ENCODE measurements around the gene TTC39A. TPM values are rescaled to one million over a fixed set of nuclear protein-coding genes. Genes with fewer than 3 reads are reported as not detected.
A peak's percentile ranks its signal among the peaks of the same experiment; 100 is the strongest.

TTC39A gene
- total RNA-seq, 4 donors from 2014 or later = 12.2 to 16.5 (median 15.3) TPM

GRCh38 chr1:51305371-51305823, 25.0 kb downstream of the TTC39A start:
- TF ChIP-seq CTCF (IDR thresholded peaks at IDR 0.05) (no peak), POLR2A (IDR thresholded peaks at IDR 0.05) (no peak)
- no peak for DNase-seq (ENCODE audit: low spot score in 2 of 2)
- WGBS, 2 donors = 62 to 79% methylated on average over 4 of the region's 4 CpGs
- intact Hi-C loops (cut with DNase I; ENCODE audit: low total_unique reads) = no loop called here
- no peak overlapping the region for H3K4me3 ChIP-seq (ENCODE audit: low read depth, poor library complexity, severe bottlenecking)

- TF ChIP-seq CTCF (IDR thresholded peaks at IDR 0.05) (no peak), POLR2A (IDR thresholded peaks at IDR 0.05) (no peak)
- WGBS, 2 donors = 24 to 26% methylated on average over 1 of the region's 1 CpG
- H3K4me3 ChIP-seq (ENCODE audit: low read depth, poor library complexity, severe bottlenecking) = no peak overlapping the region
- intact Hi-C loops (cut with DNase I; ENCODE audit: low total_unique reads) = no loop called here
- no peak for DNase-seq (ENCODE audit: low spot score in 2 of 2)
Measured at GRCh38 chr1:51304360-51304759, 26.0 kb downstream of the TTC39A start.

- WGBS, 2 donors = 55 to 60% methylated on average over 8 of the region's 8 CpGs
- DNase-seq (ENCODE audit: low spot score in 2 of 2) = no peak
- no peak overlapping the region for H3K4me3 ChIP-seq (ENCODE audit: low read depth, poor library complexity, severe bottlenecking)
- intact Hi-C loops (cut with DNase I; ENCODE audit: low total_unique reads) = no loop called here
- no peak for TF ChIP-seq POLR2A (IDR thresholded peaks at IDR 0.05)
- no peak for TF ChIP-seq CTCF (IDR thresholded peaks at IDR 0.05)
Measured at GRCh38 chr1:51303751-51304251, 26.6 kb downstream of the TTC39A start.

GRCh38 chr1:51303315-51303714, 27.0 kb downstream of the TTC39A start:
- TF ChIP-seq POLR2A (IDR thresholded peaks at IDR 0.05) = no peak
- no peak for TF ChIP-seq CTCF (IDR thresholded peaks at IDR 0.05)
- H3K4me3 ChIP-seq (ENCODE audit: low read depth, poor library complexity, severe bottlenecking) = no peak overlapping the region
- no peak for DNase-seq (ENCODE audit: low spot score in 2 of 2)
- WGBS, 2 donors = 89 to 95% methylated on average over 3 to 6 of the region's 6 CpGs
- intact Hi-C loops (cut with DNase I; ENCODE audit: low total_unique reads) = no loop called here

GRCh38 chr1:51302746-51303145, 27.6 kb downstream of the TTC39A start:
- DNase-seq (ENCODE audit: low spot score in 2 of 2) = peak in 1 of 2 donors; percentile 78
- no peak for TF ChIP-seq CTCF (IDR thresholded peaks at IDR 0.05)
- TF ChIP-seq POLR2A (IDR thresholded peaks at IDR 0.05) = no peak
- no peak overlapping the region for H3K4me3 ChIP-seq (ENCODE audit: low read depth, poor library complexity, severe bottlenecking)
- intact Hi-C loops (cut with DNase I; ENCODE audit: low total_unique reads) = no loop called here
- 67 to 83% methylated on average over 4 to 7 of the region's 7 CpGs for WGBS, 2 donors

GRCh38 chr1:51302270-51302669, 28.1 kb downstream of the TTC39A start:
- DNase-seq (ENCODE audit: low spot score in 2 of 2) = peak in 1 of 2 donors; percentile 58
- WGBS, 2 donors = 74 to 81% methylated on average over 8 to 10 of the region's 10 CpGs
- TF ChIP-seq CTCF (IDR thresholded peaks at IDR 0.05) (no peak), POLR2A (IDR thresholded peaks at IDR 0.05) (no peak)
- no peak overlapping the region for H3K4me3 ChIP-seq (ENCODE audit: low read depth, poor library complexity, severe bottlenecking)
- intact Hi-C loops (cut with DNase I; ENCODE audit: low total_unique reads) = no loop called here
